HCT116 (cell line): ENCODE measurements around the gene INPP5K. TPM values are rescaled to one million over a fixed set of nuclear protein-coding genes. Genes with fewer than 3 reads are reported as not detected.

Source experiments
- ATAC-seq: fragments of 200-7000 bp; cut with Tn5 transposase; 2 replicates; pipeline ENCODE4 v1.9.1; 2020; ENCODE audit warnings: mild to moderate bottlenecking, moderate library complexity
- BruUV-seq: library from RNA; stranded (reverse); fragments of 400-500 nt; replicated peaks from 2 replicates; lab custom pipeline; 2021; lab: Mats Ljungman, UMichigan
- CTCF ChIA-PET: fragments of 300-600 bp; sonication (Branson Sonifier 250); formaldehyde crosslinking; loops from one replicate; lab custom pipeline; 2021; ENCODE audit warnings: antibody characterized with exemption; lab: Charles Lee
- POLR2A ChIA-PET: fragments of 300-600, 350-600 bp; sonication (Branson Sonifier 250); formaldehyde crosslinking; loops from one replicate; lab custom pipeline; 2021; ENCODE audit warnings: antibody characterized with exemption; lab: Charles Lee
- RAD21 ChIA-PET, 2 experiments: fragments of 300-600 bp; sonication (Branson Sonifier 250); formaldehyde crosslinking; loops; one replicate each; lab custom pipeline; 2023; ENCODE audit warnings: low total read pairs in 2 of 2; ENCODE audit not compliant: uncharacterized antibody in 2 of 2, unreplicated experiment in 2 of 2, low non-redundant PET in 1 of 2; lab: Charles Lee
- DNase-seq: peaks from one replicate; pipeline ENCODE4 v3.0.0-alpha.2; 2010; ENCODE audit warnings: low read depth, low spot score
- H2AFZ ChIP-seq: fragments of 200-600 bp; shearing (Covaris generic), sonication (generic); 2 replicates; pipeline ENCODE4 v1.6.1; 2017; ENCODE audit warnings: low read depth, mixed run types, mixed read lengths, antibody characterized with exemption, low read length; ENCODE audit not compliant: poor library complexity, severe bottlenecking
- H3K27ac ChIP-seq: 2 replicates; pipeline ENCODE4 v1.5.1; 2012; ENCODE audit warnings: low read depth, low read length
- H3K27me3 ChIP-seq: fragments of 200-600 bp; sonication (generic); 2 replicates; pipeline ENCODE4 v1.6.1; 2016; ENCODE audit warnings: mixed run types, low read length, mixed read lengths; ENCODE audit not compliant: insufficient read depth
- H3K36me3 ChIP-seq, 2 experiments: fragments of 200-500 bp in 1 of 2; fragments of 200-600 bp in 1 of 2; sonication (Bioruptor generic) in 1 of 2; sonication (generic) in 1 of 2; 2 replicates each; pipeline versions ENCODE4 v1.5.1 to v1.6.1; 2014 to 2016; ENCODE audit warnings: low read length in 2 of 2, inconsistent platforms in 1 of 2, mixed read lengths in 1 of 2, mixed run types in 1 of 2; ENCODE audit not compliant: insufficient read depth in 2 of 2, control insufficient read depth in 1 of 2
- H3K4me1 ChIP-seq, 2 experiments: fragments of 200-600 bp in 1 of 2; sonication (generic) in 1 of 2; 2 replicates each; pipeline versions ENCODE4 v1.5.1 to v1.6.1; 2012 to 2017; ENCODE audit warnings: low read length in 2 of 2, inconsistent platforms in 1 of 2, mild to moderate bottlenecking in 1 of 2, mixed read lengths in 1 of 2, mixed run types in 1 of 2, moderate library complexity in 1 of 2; ENCODE audit not compliant: insufficient read depth in 2 of 2, control insufficient read depth in 1 of 2
- H3K4me2 ChIP-seq: fragments of 200-600 bp; sonication (generic); 2 replicates; pipeline ENCODE4 v1.6.1; 2017; ENCODE audit warnings: mixed run types, low read length, mixed read lengths
- H3K4me3 ChIP-seq, 2 experiments: fragments of 200-600 bp in 1 of 2; sonication (generic) in 1 of 2; replicated peaks in 1 of 2; 2 replicates each; pipeline ENCODE4 v1.5.1; 2011 to 2016; ENCODE audit warnings: low read length in 2 of 2, control low read depth in 1 of 2, low read depth in 1 of 2, mild to moderate bottlenecking in 1 of 2, mixed read lengths in 1 of 2, mixed run types in 1 of 2
- H3K79me2 ChIP-seq: fragments of 200-600 bp; sonication (generic); 2 replicates; pipeline ENCODE4 v1.6.1; 2017; ENCODE audit warnings: mild to moderate bottlenecking, mixed run types, low read length, moderate library complexity, mixed read lengths; ENCODE audit not compliant: insufficient read depth
- H3K9ac ChIP-seq: fragments of 200-600 bp; sonication (generic); 2 replicates; pipeline ENCODE4 v1.6.1; 2016; ENCODE audit warnings: low read length, mixed read lengths
- H3K9me2 ChIP-seq: fragments of 200-600 bp; sonication (generic), shearing (Covaris generic); 2 replicates; pipeline ENCODE4 v1.6.1; 2017; ENCODE audit warnings: mixed run types, mild to moderate bottlenecking, moderate library complexity; ENCODE audit not compliant: insufficient read depth
- H3K9me3 ChIP-seq, 2 experiments: fragments of 200-500 bp in 1 of 2; fragments of 200-600 bp in 1 of 2; sonication (Bioruptor generic) in 1 of 2; sonication (generic) in 1 of 2; 2 replicates each; pipeline ENCODE4 v1.6.1; 2014 to 2017; ENCODE audit warnings: low read length in 2 of 2, mixed read lengths in 2 of 2, inconsistent platforms in 1 of 2, low read depth in 1 of 2, mild to moderate bottlenecking in 1 of 2, mixed run types in 1 of 2, moderate library complexity in 1 of 2; ENCODE audit not compliant: control insufficient read depth in 1 of 2, insufficient read depth in 1 of 2
- H4K20me1 ChIP-seq: fragments of 200-600 bp; sonication (generic), shearing (Covaris generic); 2 replicates; pipeline ENCODE4 v1.6.1; 2017; ENCODE audit warnings: mixed run types, mild to moderate bottlenecking, moderate library complexity; ENCODE audit not compliant: insufficient read depth
- CBX3 ChIP-seq: IDR thresholded peaks from 2 replicates; pipeline ENCODE4 v1.6.1; 2012; ENCODE audit warnings: low read depth
- CEBPB ChIP-seq: IDR thresholded peaks from 2 replicates; pipeline ENCODE4 v1.6.1; 2012; ENCODE audit warnings: low read depth
- CTCF ChIP-seq, 3 experiments: fragments of 200-600 bp in 1 of 3; sonication (generic) in 1 of 3; IDR thresholded peaks in 2 of 3; conservative IDR thresholded peaks in 1 of 3; 2 replicates each; pipeline ENCODE4 v1.5.1; 2012 to 2017; ENCODE audit warnings: low read depth in 2 of 3, low read length in 2 of 3, antibody characterized with exemption in 1 of 3, borderline replicate concordance in 1 of 3, control low read depth in 1 of 3, mild to moderate bottlenecking in 1 of 3, mixed read lengths in 1 of 3, mixed run types in 1 of 3, moderate library complexity in 1 of 3; ENCODE audit not compliant: insufficient read depth in 1 of 3
- EGR1 ChIP-seq: IDR thresholded peaks from 2 replicates; pipeline ENCODE4 v1.6.1; 2012; ENCODE audit warnings: low read depth
- ELF1 ChIP-seq: IDR thresholded peaks from 2 replicates; pipeline ENCODE4 v1.6.1; 2012; ENCODE audit warnings: low read depth, borderline replicate concordance
- EZH2 ChIP-seq: fragments of 200-600 bp; sonication (generic); IDR thresholded peaks from 2 replicates; pipeline ENCODE4 v1.6.1; 2017; ENCODE audit warnings: antibody characterized with exemption, mixed run types
- EZH2phosphoT487 ChIP-seq: fragments of 200-600 bp; IDR thresholded peaks from 2 replicates; pipeline ENCODE4 v1.6.1; 2018; ENCODE audit warnings: antibody characterized with exemption, borderline replicate concordance
- FOSL1 ChIP-seq: IDR thresholded peaks from 2 replicates; pipeline ENCODE4 v1.6.1; 2012; ENCODE audit warnings: low read depth
- MAX ChIP-seq: IDR thresholded peaks from 2 replicates; pipeline ENCODE4 v1.6.1; 2012
- POLR2A ChIP-seq: IDR thresholded peaks from 2 replicates; pipeline ENCODE4 v1.7.0; 2011; ENCODE audit warnings: borderline replicate concordance; ENCODE audit not compliant: insufficient read depth, insufficient read length; ENCODE audit errors: extremely low read depth
- POLR2AphosphoS5 ChIP-seq: IDR thresholded peaks from 2 replicates; pipeline ENCODE4 v1.6.1; 2011; ENCODE audit warnings: mild to moderate bottlenecking, low read depth, low read length, moderate library complexity
- RAD21 ChIP-seq: IDR thresholded peaks from 2 replicates; pipeline ENCODE4 v1.6.1; 2012; ENCODE audit warnings: low read depth, mild to moderate bottlenecking
- REST ChIP-seq: IDR thresholded peaks from 2 replicates; pipeline ENCODE4 v1.6.1; 2012; ENCODE audit warnings: low read depth
- SIN3A ChIP-seq: IDR thresholded peaks from 2 replicates; pipeline ENCODE4 v1.6.1; 2012; ENCODE audit warnings: low read depth
- SP1 ChIP-seq: IDR thresholded peaks from 2 replicates; pipeline ENCODE4 v1.6.1; 2012; ENCODE audit warnings: low read depth
- YY1 ChIP-seq: IDR thresholded peaks from 2 replicates; pipeline ENCODE4 v1.6.1; 2011; ENCODE audit warnings: low read length, low read depth, moderate library complexity, mild to moderate bottlenecking; ENCODE audit not compliant: insufficient replicate concordance; ENCODE audit errors: extremely low read depth
- ZNF274 ChIP-seq: fragments of 200-500 bp; sonication (Bioruptor generic); IDR thresholded peaks from 2 replicates; pipeline ENCODE4 v1.6.1; 2014; ENCODE audit warnings: mild to moderate bottlenecking, low read depth, low read length, inconsistent platforms
- intact Hi-C: fragments of 100-400 bp; cut with micrococcal nuclease; formaldehyde crosslinking; loops from 2 replicates; pipeline ENCODE4 v1.10.0; 2022
- total RNA-seq: library from RNA; stranded (reverse); gene quantifications from one replicate; pipeline ENCODE4 v1.2.1, GENCODE V29; 2021; ENCODE audit not compliant: unreplicated experiment

Gene INPP5K
- total RNA-seq, 1 experiment from 2014 or later, result 25.6 TPM

DNA sequence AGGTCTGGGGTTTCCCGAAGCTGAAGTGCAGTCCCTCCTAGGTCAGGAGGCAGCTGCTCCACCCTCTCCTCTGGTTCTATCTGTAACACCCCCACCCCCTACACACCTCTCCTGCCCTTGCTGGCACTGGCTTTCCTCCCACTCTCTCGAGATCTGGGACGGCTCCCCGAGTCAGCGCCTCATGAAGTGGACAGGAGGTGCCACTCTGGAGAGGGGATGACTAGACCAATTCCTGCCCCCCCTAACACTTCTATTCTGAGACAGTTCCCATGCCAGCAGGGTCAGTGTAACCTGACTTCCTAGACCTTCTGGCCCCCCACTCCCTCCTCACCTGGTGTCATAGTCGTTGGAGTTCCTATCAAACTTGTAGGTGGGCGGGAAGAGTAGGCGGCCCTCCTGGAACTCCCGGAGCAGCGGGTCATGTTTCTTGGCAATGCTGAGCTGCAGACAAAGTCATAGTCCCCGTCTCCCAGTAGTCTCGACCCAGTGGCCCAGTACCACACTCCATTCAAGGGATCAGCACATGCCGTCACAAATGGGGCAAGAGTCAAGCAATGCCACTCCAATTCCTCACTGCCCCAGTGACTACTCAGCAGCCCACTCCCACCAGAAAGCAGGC is 9.7 kb downstream of the INPP5K start:
- RAD21 ChIA-PET, result no interaction called here
- H4K20me1 ChIP-seq, result no peaks in the 10 kb centered on the region
- no peak overlapping the region for H3K9ac ChIP-seq
- H3K27ac ChIP-seq, result no peak overlapping the region
- H3K4me3 ChIP-seq, result no peak overlapping the region
- H3K36me3 ChIP-seq, result no peaks in the 10 kb centered on the region; a peak in 1 of 4 replicates
- TF ChIP-seq POLR2A, result no peak
- TF ChIP-seq SIN3A, result no peak
- TF ChIP-seq CEBPB, result no peak
- TF ChIP-seq POLR2AphosphoS5, result no peak
- no peak for TF ChIP-seq FOSL1
- no peak for TF ChIP-seq YY1
- no peak for TF ChIP-seq ZNF274
- TF ChIP-seq CBX3, result no peak
- no peak for TF ChIP-seq EZH2phosphoT487
- TF ChIP-seq EGR1, result no peak
- no peak for TF ChIP-seq REST
- TF ChIP-seq CTCF (IDR thresholded peaks at IDR 0.05 in 2 of 3, conservative IDR thresholded peaks at IDR 0.05 in 1 of 3; ENCODE audit: borderline replicate concordance in 1 of 3, insufficient read depth in 1 of 3, low read depth in 2 of 3, low read length in 2 of 3), result no peak
- TF ChIP-seq RAD21, result no peak
- TF ChIP-seq SP1, result no peak
- TF ChIP-seq EZH2, result no peak
- TF ChIP-seq ELF1, result no peak
- no peak for TF ChIP-seq MAX
- no peak overlapping the region for H2AFZ ChIP-seq
- POLR2A ChIA-PET, result no interaction called here
- intact Hi-C loops, result no loop called here
- BruUV-seq, result no TSS peak
- H3K4me2 ChIP-seq, result no peak overlapping the region
- H3K27me3 ChIP-seq, result no peaks in the 10 kb centered on the region
- H3K79me2 ChIP-seq, result no peaks in the 10 kb centered on the region
- H3K4me1 ChIP-seq, result peaks cover 0 to 7% of the 10 kb centered on the region in 2 experiments; a peak in 1 of 4 replicates
- no peaks in the 10 kb centered on the region for H3K9me2 ChIP-seq
- no peaks in the 10 kb centered on the region for H3K9me3 ChIP-seq
- no peak for DNase-seq
- CTCF ChIA-PET, result no interaction called here
- no peak for ATAC-seq
